HEK293 (cell line): Measurements from ENCODE around the gene PCDHGB7.

Experiments
- CTCF ChIA-PET: fragments of 350-600 bp; formaldehyde crosslinking; extraction: SDS; loops from one replicate; lab custom pipeline; 2021; ENCODE audit warnings: antibody characterized with exemption; lab: Yijun Ruan, JAX
- POLR2A ChIA-PET: fragments of 300-600 bp; formaldehyde crosslinking; extraction: SDS; loops from one replicate; lab custom pipeline; 2020; ENCODE audit warnings: antibody characterized with exemption, inconsistent platforms; lab: Yijun Ruan, JAX
- H3K27ac ChIP-seq: fragments of 200-500 bp; sonication (Bioruptor generic); 2 replicates; pipeline ENCODE4 v1.5.1; 2014; ENCODE audit warnings: low read depth, low read length, control low read depth, inconsistent platforms; ENCODE audit errors: extremely low read depth
- H3K36me3 ChIP-seq, 2 experiments: fragments of 200-500 bp in 1 of 2; sonication (Bioruptor generic) in 1 of 2; 1 replicate in 1 of 2; 2 replicates in 1 of 2; pipeline ENCODE4 v1.5.1; 2014 to 2017; ENCODE audit warnings: inconsistent platforms in 2 of 2, low read length in 2 of 2; ENCODE audit not compliant: control insufficient read depth in 2 of 2, insufficient read depth in 1 of 2
- H3K4me1 ChIP-seq: fragments of 200-500 bp; sonication (Bioruptor generic); 2 replicates; pipeline ENCODE4 v1.5.1; 2014; ENCODE audit warnings: mild to moderate bottlenecking, low read length, inconsistent platforms; ENCODE audit not compliant: control insufficient read depth, insufficient read depth
- H3K4me3 ChIP-seq: 2 replicates; pipeline ENCODE4 v1.5.1; 2011; ENCODE audit warnings: low read depth, mild to moderate bottlenecking, control low read depth, low read length, moderate library complexity
- H3K9me3 ChIP-seq: fragments of 200-500 bp; sonication (Bioruptor generic); 2 replicates; pipeline ENCODE4 v1.5.1; 2014; ENCODE audit warnings: low read depth, low read length, inconsistent platforms; ENCODE audit not compliant: control insufficient read depth, insufficient read depth
- KLF10 ChIP-seq: fragments of 450-650 bp; IDR thresholded peaks from 2 replicates; pipeline ENCODE4 v1.5.1; 2018; ENCODE audit warnings: missing biosample characterization, mild to moderate bottlenecking, missing genetic modification characterization
- KLF7 ChIP-seq: fragments of 450-650 bp; formaldehyde crosslinking; IDR thresholded peaks from 2 replicates; pipeline ENCODE4 v1.5.1; 2016; ENCODE audit warnings: missing biosample characterization, missing genetic modification characterization, borderline replicate concordance
- MYNN ChIP-seq: fragments of 450-650 bp; formaldehyde crosslinking; IDR thresholded peaks from 2 replicates; pipeline ENCODE4 v1.5.1; 2016; ENCODE audit warnings: missing biosample characterization, missing genetic modification characterization, borderline replicate concordance
- OSR2 ChIP-seq: fragments of 450-650 bp; formaldehyde crosslinking; IDR thresholded peaks from 2 replicates; pipeline ENCODE4 v1.5.1; 2016; ENCODE audit warnings: missing biosample characterization, missing genetic modification characterization
- SALL2 ChIP-seq: fragments of 450-650 bp; formaldehyde crosslinking; IDR thresholded peaks from 2 replicates; pipeline ENCODE4 v1.5.0; 2017; ENCODE audit warnings: missing biosample characterization, mild to moderate bottlenecking, missing genetic modification characterization, borderline replicate concordance
- ZNF121 ChIP-seq: fragments of 450-650 bp; formaldehyde crosslinking; IDR thresholded peaks from 2 replicates; pipeline ENCODE4 v1.5.1; 2016; ENCODE audit warnings: missing biosample characterization, missing genetic modification characterization
- ZNF140 ChIP-seq: fragments of 450-650 bp; formaldehyde crosslinking; IDR thresholded peaks from 2 replicates; pipeline ENCODE4 v1.5.1; 2016; ENCODE audit warnings: missing biosample characterization, missing genetic modification characterization
- ZNF157 ChIP-seq: fragments of 450-650 bp; formaldehyde crosslinking; IDR thresholded peaks from 2 replicates; pipeline ENCODE4 v1.5.1; 2016; ENCODE audit warnings: missing biosample characterization, missing genetic modification characterization
- ZNF221 ChIP-seq: fragments of 450-650 bp; formaldehyde crosslinking; IDR thresholded peaks from 2 replicates; pipeline ENCODE4 v1.5.1; 2017; ENCODE audit warnings: missing biosample characterization, missing genetic modification characterization, borderline replicate concordance
- ZNF24 ChIP-seq: fragments of 450-650 bp; formaldehyde crosslinking; IDR thresholded peaks from 2 replicates; pipeline ENCODE4 v1.5.1; 2016; ENCODE audit warnings: missing biosample characterization, missing genetic modification characterization
- ZNF324 ChIP-seq: fragments of 450-650 bp; formaldehyde crosslinking; IDR thresholded peaks from 2 replicates; pipeline ENCODE4 v1.5.1; 2016; ENCODE audit warnings: missing biosample characterization, missing genetic modification characterization
- ZNF366 ChIP-seq: fragments of 450-650 bp; formaldehyde crosslinking; conservative IDR thresholded peaks from 2 replicates; pipeline ENCODE4 v1.5.1; 2016; ENCODE audit warnings: missing biosample characterization, missing genetic modification characterization
- ZNF623 ChIP-seq: fragments of 450-650 bp; formaldehyde crosslinking; IDR thresholded peaks from 2 replicates; pipeline ENCODE4 v1.5.1; 2016; ENCODE audit warnings: missing biosample characterization, missing genetic modification characterization
- ZNF664 ChIP-seq: fragments of 450-650 bp; formaldehyde crosslinking; IDR thresholded peaks from 2 replicates; pipeline ENCODE4 v1.5.1; 2016; ENCODE audit warnings: missing biosample characterization, missing genetic modification characterization
- ZNF670 ChIP-seq: fragments of 450-650 bp; formaldehyde crosslinking; IDR thresholded peaks from 2 replicates; pipeline ENCODE4 v1.5.1; 2016; ENCODE audit warnings: missing biosample characterization, missing genetic modification characterization, low read depth
- ZNF768 ChIP-seq: fragments of 450-650 bp; formaldehyde crosslinking; IDR thresholded peaks from 2 replicates; pipeline ENCODE4 v1.5.1; 2018; ENCODE audit warnings: missing biosample characterization, mild to moderate bottlenecking, missing genetic modification characterization
- ZSCAN30 ChIP-seq: fragments of 450-650 bp; IDR thresholded peaks from 2 replicates; pipeline ENCODE4 v1.5.1; 2018; ENCODE audit warnings: missing biosample characterization, mild to moderate bottlenecking, missing genetic modification characterization, moderate library complexity
- TF ChIP-seq, protein P1 (sequence below): fragments of 450-650 bp; formaldehyde crosslinking; IDR thresholded peaks from 2 replicates; pipeline ENCODE4 v1.5.1; 2017; ENCODE audit warnings: missing biosample characterization, missing genetic modification characterization
- TF ChIP-seq, protein P2 (sequence below): fragments of 450-650 bp; formaldehyde crosslinking; IDR thresholded peaks from 2 replicates; pipeline ENCODE4 v1.5.1; 2016; ENCODE audit warnings: missing biosample characterization, missing genetic modification characterization, borderline replicate concordance
- TF ChIP-seq, protein P3 (sequence below): fragments of 450-650 bp; formaldehyde crosslinking; IDR thresholded peaks from 2 replicates; pipeline ENCODE4 v1.5.1; 2016; ENCODE audit warnings: missing biosample characterization, missing genetic modification characterization, borderline replicate concordance
- TF ChIP-seq, protein P4 (sequence below): fragments of 450-650 bp; IDR thresholded peaks from 2 replicates; pipeline ENCODE4 v1.5.1; 2018; ENCODE audit warnings: missing biosample characterization, mild to moderate bottlenecking, missing genetic modification characterization

Gene PCDHGB7

DNA sequence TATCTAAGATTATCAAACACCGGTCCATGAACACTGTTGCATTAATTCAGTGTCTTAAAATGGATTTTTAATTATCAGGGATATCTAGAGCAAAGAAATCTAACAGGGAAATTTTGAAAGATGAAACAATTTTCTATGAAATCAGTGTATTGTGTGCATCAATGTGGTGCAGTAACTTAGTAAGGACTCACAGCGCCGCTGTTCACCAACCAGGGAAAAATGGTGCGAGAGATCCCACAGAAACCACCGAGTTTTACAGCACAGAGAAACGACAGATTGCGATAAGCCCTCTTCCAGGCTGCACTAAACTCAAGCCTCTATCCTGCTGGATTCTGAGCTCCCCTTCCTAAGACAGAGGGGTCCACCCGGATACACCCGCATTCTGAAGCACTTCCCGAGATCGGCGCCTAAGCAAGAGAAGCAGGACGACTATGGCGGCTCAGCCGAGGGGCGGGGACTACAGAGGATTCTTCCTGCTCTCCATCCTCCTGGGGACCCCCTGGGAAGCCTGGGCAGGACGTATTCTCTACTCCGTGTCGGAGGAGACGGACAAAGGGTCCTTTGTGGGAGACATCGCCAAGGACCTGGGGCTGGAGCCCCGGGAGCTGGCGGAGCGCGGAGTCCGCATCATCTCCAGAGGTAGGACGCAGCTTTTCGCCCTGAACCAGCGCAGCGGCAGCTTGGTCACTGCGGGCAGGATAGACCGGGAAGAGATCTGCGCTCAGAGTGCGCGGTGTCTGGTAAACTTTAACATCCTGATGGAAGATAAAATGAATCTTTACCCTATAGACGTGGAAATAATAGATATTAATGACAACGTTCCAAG, 34.8 kb upstream of the PCDHGB7 start, which contains the start of gene PCDHGA7:
Gene PCDHGA7, plus strand, starts transcription at position 274 of the 826 bp plus-strand sequence. Its CDS starts 158 bp downstream, at position 432.
- Histone ChIP-seq H3K9me3 (no peaks in the 10 kb centered on the region), H3K27ac (no peak within 1 kb of the TSS), H3K36me3 (no peaks in the 10 kb centered on the region), H3K4me1 (no peaks in the 10 kb centered on the region), H3K4me3 (peak within 1 kb of the TSS; percentile 40)
- TF ChIP-seq MYNN (tag by site-specific recombination) (no peak), ZNF670 (tag by site-specific recombination) (no peak), ZNF121 (tag by site-specific recombination) (no peak), ZNF768 (tag by site-specific recombination) (no peak), ZNF140 (no peak), SALL2 (tag by site-specific recombination) (no peak), ZNF664 (no peak), OSR2 (tag by site-specific recombination) (no peak), ZNF221 (tag by site-specific recombination) (no peak)
- TF ChIP-seq, protein P1, sequence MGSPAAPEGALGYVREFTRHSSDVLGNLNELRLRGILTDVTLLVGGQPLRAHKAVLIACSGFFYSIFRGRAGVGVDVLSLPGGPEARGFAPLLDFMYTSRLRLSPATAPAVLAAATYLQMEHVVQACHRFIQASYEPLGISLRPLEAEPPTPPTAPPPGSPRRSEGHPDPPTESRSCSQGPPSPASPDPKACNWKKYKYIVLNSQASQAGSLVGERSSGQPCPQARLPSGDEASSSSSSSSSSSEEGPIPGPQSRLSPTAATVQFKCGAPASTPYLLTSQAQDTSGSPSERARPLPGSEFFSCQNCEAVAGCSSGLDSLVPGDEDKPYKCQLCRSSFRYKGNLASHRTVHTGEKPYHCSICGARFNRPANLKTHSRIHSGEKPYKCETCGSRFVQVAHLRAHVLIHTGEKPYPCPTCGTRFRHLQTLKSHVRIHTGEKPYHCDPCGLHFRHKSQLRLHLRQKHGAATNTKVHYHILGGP (tag by site-specific recombination) = no peak
- CTCF ChIA-PET = interaction anchor here (0.6 to 1.7 kb wide), 11 partner anchors 9 to 513 kb away, joined by 3 to 8 read pairs (median 4); partner anchors contain the start of genes PCDHGA3, PCDHGA8 and PCDHGB5
- POLR2A ChIA-PET = no interaction called here

DNA sequence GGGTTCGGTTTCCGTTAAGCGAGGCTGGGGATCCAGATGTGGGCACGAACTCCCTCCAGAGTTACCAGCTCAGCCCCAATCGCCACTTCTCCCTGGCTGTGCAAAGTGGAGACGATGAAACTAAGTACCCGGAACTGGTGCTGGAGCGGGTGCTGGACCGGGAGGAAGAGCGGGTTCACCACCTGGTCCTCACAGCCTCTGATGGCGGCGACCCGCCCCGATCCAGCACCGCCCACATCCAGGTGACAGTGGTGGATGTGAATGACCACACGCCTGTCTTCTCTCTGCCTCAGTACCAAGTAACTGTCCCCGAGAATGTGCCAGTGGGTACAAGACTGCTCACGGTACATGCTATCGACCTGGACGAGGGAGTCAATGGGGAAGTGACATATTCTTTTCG, 34.1 kb upstream of the PCDHGB7 start:
- CTCF ChIA-PET = interaction anchor here (0.7 to 1.7 kb wide), 6 partner anchors 9 to 181 kb away, joined by 3 to 8 read pairs (median 4); partner anchors contain the start of genes PCDHGA8 and PCDHGB5
- Histone ChIP-seq H3K4me3 (no peak overlapping the region), H3K36me3 (no peaks in the 10 kb centered on the region), H3K9me3 (no peaks in the 10 kb centered on the region), H3K4me1 (no peaks in the 10 kb centered on the region), H3K27ac (no peak overlapping the region)
- POLR2A ChIA-PET = no interaction called here
- TF ChIP-seq ZNF157 (tag by site-specific recombination) (no peak), ZNF623 (tag by site-specific recombination) (no peak), ZNF324 (tag by site-specific recombination) (no peak), ZNF24 (no peak), ZNF140 (no peak), KLF7 (no peak), KLF10 (tag by site-specific recombination) (no peak), ZSCAN30 (tag by site-specific recombination) (no peak), ZNF366 (tag by site-specific recombination) (no peak)
- TF ChIP-seq, protein P2, sequence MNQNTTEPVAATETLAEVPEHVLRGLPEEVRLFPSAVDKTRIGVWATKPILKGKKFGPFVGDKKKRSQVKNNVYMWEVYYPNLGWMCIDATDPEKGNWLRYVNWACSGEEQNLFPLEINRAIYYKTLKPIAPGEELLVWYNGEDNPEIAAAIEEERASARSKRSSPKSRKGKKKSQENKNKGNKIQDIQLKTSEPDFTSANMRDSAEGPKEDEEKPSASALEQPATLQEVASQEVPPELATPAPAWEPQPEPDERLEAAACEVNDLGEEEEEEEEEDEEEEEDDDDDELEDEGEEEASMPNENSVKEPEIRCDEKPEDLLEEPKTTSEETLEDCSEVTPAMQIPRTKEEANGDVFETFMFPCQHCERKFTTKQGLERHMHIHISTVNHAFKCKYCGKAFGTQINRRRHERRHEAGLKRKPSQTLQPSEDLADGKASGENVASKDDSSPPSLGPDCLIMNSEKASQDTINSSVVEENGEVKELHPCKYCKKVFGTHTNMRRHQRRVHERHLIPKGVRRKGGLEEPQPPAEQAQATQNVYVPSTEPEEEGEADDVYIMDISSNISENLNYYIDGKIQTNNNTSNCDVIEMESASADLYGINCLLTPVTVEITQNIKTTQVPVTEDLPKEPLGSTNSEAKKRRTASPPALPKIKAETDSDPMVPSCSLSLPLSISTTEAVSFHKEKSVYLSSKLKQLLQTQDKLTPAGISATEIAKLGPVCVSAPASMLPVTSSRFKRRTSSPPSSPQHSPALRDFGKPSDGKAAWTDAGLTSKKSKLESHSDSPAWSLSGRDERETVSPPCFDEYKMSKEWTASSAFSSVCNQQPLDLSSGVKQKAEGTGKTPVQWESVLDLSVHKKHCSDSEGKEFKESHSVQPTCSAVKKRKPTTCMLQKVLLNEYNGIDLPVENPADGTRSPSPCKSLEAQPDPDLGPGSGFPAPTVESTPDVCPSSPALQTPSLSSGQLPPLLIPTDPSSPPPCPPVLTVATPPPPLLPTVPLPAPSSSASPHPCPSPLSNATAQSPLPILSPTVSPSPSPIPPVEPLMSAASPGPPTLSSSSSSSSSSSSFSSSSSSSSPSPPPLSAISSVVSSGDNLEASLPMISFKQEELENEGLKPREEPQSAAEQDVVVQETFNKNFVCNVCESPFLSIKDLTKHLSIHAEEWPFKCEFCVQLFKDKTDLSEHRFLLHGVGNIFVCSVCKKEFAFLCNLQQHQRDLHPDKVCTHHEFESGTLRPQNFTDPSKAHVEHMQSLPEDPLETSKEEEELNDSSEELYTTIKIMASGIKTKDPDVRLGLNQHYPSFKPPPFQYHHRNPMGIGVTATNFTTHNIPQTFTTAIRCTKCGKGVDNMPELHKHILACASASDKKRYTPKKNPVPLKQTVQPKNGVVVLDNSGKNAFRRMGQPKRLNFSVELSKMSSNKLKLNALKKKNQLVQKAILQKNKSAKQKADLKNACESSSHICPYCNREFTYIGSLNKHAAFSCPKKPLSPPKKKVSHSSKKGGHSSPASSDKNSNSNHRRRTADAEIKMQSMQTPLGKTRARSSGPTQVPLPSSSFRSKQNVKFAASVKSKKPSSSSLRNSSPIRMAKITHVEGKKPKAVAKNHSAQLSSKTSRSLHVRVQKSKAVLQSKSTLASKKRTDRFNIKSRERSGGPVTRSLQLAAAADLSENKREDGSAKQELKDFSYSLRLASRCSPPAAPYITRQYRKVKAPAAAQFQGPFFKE (tag by site-specific recombination) = no peak
- TF ChIP-seq, protein P3, sequence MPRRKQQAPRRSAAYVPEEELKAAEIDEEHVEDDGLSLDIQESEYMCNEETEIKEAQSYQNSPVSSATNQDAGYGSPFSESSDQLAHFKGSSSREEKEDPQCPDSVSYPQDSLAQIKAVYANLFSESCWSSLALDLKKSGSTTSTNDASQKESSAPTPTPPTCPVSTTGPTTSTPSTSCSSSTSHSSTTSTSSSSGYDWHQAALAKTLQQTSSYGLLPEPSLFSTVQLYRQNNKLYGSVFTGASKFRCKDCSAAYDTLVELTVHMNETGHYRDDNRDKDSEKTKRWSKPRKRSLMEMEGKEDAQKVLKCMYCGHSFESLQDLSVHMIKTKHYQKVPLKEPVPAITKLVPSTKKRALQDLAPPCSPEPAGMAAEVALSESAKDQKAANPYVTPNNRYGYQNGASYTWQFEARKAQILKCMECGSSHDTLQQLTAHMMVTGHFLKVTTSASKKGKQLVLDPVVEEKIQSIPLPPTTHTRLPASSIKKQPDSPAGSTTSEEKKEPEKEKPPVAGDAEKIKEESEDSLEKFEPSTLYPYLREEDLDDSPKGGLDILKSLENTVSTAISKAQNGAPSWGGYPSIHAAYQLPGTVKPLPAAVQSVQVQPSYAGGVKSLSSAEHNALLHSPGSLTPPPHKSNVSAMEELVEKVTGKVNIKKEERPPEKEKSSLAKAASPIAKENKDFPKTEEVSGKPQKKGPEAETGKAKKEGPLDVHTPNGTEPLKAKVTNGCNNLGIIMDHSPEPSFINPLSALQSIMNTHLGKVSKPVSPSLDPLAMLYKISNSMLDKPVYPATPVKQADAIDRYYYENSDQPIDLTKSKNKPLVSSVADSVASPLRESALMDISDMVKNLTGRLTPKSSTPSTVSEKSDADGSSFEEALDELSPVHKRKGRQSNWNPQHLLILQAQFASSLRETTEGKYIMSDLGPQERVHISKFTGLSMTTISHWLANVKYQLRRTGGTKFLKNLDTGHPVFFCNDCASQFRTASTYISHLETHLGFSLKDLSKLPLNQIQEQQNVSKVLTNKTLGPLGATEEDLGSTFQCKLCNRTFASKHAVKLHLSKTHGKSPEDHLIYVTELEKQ (tag by site-specific recombination) = no peak
- TF ChIP-seq, protein P4, sequence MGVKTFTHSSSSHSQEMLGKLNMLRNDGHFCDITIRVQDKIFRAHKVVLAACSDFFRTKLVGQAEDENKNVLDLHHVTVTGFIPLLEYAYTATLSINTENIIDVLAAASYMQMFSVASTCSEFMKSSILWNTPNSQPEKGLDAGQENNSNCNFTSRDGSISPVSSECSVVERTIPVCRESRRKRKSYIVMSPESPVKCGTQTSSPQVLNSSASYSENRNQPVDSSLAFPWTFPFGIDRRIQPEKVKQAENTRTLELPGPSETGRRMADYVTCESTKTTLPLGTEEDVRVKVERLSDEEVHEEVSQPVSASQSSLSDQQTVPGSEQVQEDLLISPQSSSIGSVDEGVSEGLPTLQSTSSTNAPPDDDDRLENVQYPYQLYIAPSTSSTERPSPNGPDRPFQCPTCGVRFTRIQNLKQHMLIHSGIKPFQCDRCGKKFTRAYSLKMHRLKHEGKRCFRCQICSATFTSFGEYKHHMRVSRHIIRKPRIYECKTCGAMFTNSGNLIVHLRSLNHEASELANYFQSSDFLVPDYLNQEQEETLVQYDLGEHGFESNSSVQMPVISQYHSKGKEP (tag by site-specific recombination) = no peak
